Suppressor macrophage treated with lipopolysaccharide for 1 hour (primary cell): ENCODE measurements around the gene ANKRD29.

Source experiments
- DNase-seq, 3 donors: peaks; one replicate each; pipeline ENCODE4 v3.0.0-alpha.2; 2020 to 2022

ANKRD29 gene

GRCh38 chr18:23683671-23684070 is 21.0 kb upstream of the ANKRD29 start:
- DNase-seq, result no peak

GRCh38 chr18:23683155-23683554 is 20.4 kb upstream of the ANKRD29 start:
- DNase-seq, result no peak

- DNase-seq, result no peak
Observed at GRCh38 chr18:23682472-23682871, 19.8 kb upstream of the ANKRD29 start.

- no peak for DNase-seq
Observed at GRCh38 chr18:23682045-23682444, 19.3 kb upstream of the ANKRD29 start.

- no peak for DNase-seq
Observed at GRCh38 chr18:23675896-23676295, 13.2 kb upstream of the ANKRD29 start.

GRCh38 chr18:23675236-23675635 is 12.5 kb upstream of the ANKRD29 start:
- DNase-seq, result no peak

- no peak for DNase-seq
Observed at GRCh38 chr18:23673725-23674124, 11.0 kb upstream of the ANKRD29 start.

GRCh38 chr18:23671564-23671963 is 8.9 kb upstream of the ANKRD29 start:
- no peak for DNase-seq

- DNase-seq, result no peak
Observed at GRCh38 chr18:23669804-23670405, 7.2 kb upstream of the ANKRD29 start.

- no peak for DNase-seq
Observed at GRCh38 chr18:23669202-23669766, 6.6 kb upstream of the ANKRD29 start.

GRCh38 chr18:23668731-23669130 is 6.0 kb upstream of the ANKRD29 start:
- DNase-seq, result no peak

- no peak for DNase-seq
Observed at GRCh38 chr18:23667114-23667513, 4.4 kb upstream of the ANKRD29 start.

GRCh38 chr18:23664674-23665073 is 2.0 kb upstream of the ANKRD29 start:
- no peak for DNase-seq

- DNase-seq, result no peak
Observed at GRCh38 chr18:23661735-23662308, 889 bp downstream of the ANKRD29 start.

GRCh38 chr18:23658285-23658684 is 4.4 kb downstream of the ANKRD29 start:
- DNase-seq, result no peak

- DNase-seq, result no peak
Observed at GRCh38 chr18:23652232-23652631, 10.5 kb downstream of the ANKRD29 start.

- DNase-seq, result no peak
Observed at GRCh38 chr18:23650968-23651927, 11.5 kb downstream of the ANKRD29 start.

GRCh38 chr18:23648940-23649607 is 13.6 kb downstream of the ANKRD29 start:
- no peak for DNase-seq

GRCh38 chr18:23648456-23648855 is 14.3 kb downstream of the ANKRD29 start:
- DNase-seq, result no peak

- DNase-seq, result no peak
Observed at GRCh38 chr18:23646282-23646681, 16.4 kb downstream of the ANKRD29 start.

GRCh38 chr18:23645568-23646175 is 17.0 kb downstream of the ANKRD29 start:
- no peak for DNase-seq

GRCh38 chr18:23643815-23644490 is 18.8 kb downstream of the ANKRD29 start:
- no peak for DNase-seq
